ENCODE measurements around the gene SLC36A1.
A peak's percentile ranks its signal among the peaks of the same experiment; 100 is the strongest.

The SLC36A1 gene

DNA sequence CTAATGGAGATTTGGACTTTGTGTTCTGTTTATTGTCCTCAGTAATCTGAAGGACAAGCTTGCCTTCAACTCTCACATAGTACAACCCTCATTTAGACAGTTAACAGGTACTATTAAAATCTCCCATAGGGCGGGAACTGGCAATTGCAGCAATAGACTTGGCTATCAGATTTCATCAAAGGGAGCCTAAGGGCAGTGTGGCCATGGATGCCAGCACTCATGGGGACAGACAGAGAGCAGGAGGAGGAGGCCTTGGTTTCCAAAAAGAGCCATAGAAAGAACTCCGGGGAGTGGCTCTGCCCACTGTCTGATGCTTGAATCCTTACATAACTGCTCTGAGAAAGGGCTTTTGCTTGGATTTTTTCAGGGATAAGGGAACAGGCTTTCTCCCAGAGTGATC, 6.8 kb downstream of the SLC36A1 start:
- no peak for DNase-seq

DNA sequence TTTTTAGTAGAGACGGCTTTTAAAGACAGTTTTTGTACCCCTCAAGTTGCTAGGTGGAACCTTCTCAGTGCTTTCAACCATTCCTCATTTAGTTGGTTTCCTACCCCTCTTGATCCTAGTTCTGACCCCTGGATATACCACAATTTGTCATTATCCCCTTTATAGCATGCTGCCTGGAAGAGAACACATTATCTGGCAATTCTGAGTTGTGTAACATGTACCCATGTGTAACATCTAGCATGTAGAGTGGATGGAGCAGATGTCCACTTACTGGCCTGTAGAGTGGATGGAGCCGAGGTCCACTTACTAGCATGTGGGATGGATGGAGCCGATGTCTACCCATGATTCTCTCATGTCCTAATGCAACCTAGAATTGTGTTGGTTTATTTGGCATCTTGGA, 7.5 kb downstream of the SLC36A1 start:
- no peak for DNase-seq

DNA sequence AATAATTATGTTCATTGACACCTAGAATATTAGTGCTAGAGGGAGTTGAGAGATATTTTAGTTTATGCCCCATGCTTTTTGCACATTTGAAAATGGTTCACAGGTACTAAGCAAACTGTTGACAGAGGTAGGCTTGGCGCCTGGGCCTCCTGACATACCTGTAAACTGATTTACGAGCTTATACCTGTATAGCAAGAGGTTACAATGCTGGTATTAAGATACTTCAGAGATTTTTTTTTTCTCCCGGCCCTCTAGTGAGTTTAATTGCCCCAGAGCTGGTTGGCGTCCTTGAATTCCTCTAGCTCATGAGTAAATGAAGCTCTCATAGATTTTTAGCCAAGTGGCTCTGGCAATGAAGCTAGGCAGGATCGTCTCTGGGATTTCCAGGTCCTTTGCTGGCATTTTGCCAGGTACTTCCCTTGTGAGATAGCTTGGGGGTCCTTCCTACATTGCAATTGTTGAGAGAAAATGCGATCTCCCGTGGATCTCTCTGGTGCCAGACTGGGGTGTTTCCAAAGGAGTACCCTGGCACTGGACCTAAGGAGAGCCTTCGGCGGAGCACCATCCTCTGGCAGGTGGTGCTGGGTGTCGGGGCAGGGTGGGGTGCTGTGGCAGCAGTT, 9.0 kb downstream of the SLC36A1 start:
- DNase-seq: no peak

GRCh38 chr5:151458314-151458713, 10.9 kb downstream of the SLC36A1 start:
- no peak for DNase-seq

DNA sequence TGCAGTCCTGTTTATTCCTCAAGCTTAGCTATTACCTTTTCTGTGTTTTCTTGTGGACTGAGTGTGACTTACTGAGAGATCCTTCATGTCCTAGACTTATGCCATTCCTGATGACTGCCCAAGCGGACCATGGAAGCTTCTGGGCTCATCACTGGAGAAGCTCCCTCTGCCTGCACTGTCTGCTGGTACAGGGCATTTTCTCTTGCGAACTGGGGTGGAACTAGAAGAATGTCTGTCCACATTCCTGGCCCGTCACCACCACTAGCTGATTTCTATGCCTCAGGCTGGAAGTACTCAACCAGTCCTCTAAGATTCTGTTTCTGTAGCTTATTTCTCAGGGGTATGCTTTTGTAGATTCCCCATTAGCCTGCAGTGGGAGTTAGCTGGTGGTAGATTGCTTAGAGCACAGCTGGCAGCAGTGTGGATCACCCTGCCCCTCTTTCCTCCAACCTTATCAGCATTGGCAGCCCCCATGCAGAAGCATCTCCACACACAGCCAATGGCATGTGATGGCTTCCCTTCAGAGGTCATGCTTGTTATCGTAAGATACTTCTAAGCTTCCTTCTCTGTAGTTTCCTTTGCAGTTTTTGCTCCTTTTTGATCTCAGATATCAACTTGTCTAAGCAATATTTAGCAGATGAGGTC, 12.4 kb downstream of the SLC36A1 start:
- peak; percentile 83 for DNase-seq

GRCh38 chr5:151461312-151461711, 13.9 kb downstream of the SLC36A1 start:
- no peak for DNase-seq

GRCh38 chr5:151463137-151464029, 16.0 kb downstream of the SLC36A1 start:
- DNase-seq: peak; percentile 23

GRCh38 chr5:151464101-151464500, 16.7 kb downstream of the SLC36A1 start:
- peak; percentile 91 for DNase-seq

- DNase-seq: peak; percentile 98
Measured at GRCh38 chr5:151465476-151465875, 18.1 kb downstream of the SLC36A1 start.

- DNase-seq: no peak
Measured at GRCh38 chr5:151467576-151467975, 20.2 kb downstream of the SLC36A1 start.

GRCh38 chr5:151469386-151469785, 22.0 kb downstream of the SLC36A1 start:
- no peak for DNase-seq

- DNase-seq: no peak
Measured at GRCh38 chr5:151469992-151470391, 22.6 kb downstream of the SLC36A1 start.

- DNase-seq: no peak
Measured at GRCh38 chr5:151470439-151470838, 23.0 kb downstream of the SLC36A1 start.

GRCh38 chr5:151471276-151471675, 23.9 kb downstream of the SLC36A1 start:
- no peak for DNase-seq

- no peak for DNase-seq
Measured at GRCh38 chr5:151474799-151475198, 27.4 kb downstream of the SLC36A1 start.

- DNase-seq: no peak
Measured at GRCh38 chr5:151475388-151475787, 28.0 kb downstream of the SLC36A1 start.

DNA sequence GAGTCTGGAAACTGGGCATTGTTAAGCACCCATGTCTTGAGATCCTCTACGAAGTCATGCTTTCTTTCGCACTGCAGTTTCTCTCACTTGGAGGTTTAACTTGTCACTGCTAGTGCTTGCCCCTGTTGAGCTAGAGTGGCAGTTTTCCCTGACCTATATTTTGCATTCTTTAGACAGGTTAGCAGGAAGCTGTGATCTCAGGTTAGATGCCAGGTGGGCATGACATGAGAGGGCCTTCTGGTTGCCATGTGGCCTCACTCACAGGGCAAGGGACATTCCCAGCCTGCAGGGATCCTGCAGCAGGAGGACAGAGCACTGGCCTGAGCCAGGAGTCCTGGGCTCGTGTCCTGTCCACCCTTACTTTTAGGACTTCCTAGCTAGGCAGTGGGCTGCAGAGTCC, 28.6 kb downstream of the SLC36A1 start:
- no peak for DNase-seq

DNA sequence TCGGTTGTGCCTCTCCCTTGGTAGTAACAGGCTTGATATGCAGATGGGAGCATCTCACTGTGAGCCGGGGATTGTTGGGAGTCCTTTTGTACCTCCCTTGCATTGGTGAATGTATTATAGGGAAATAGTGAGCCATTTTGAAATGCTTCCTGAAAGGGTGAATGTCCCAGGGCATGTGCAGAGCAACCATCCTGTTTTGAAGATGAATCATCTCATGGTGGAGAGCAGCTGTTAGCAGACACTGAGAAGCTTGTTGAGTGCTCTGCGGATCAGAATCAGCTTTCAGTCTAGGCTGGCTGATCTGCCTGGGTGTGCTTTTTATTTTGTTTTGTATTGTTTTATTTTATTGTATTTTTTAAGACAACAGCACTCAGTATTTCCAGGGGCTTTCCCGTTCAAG, 29.7 kb downstream of the SLC36A1 start:
- no peak for DNase-seq

DNA sequence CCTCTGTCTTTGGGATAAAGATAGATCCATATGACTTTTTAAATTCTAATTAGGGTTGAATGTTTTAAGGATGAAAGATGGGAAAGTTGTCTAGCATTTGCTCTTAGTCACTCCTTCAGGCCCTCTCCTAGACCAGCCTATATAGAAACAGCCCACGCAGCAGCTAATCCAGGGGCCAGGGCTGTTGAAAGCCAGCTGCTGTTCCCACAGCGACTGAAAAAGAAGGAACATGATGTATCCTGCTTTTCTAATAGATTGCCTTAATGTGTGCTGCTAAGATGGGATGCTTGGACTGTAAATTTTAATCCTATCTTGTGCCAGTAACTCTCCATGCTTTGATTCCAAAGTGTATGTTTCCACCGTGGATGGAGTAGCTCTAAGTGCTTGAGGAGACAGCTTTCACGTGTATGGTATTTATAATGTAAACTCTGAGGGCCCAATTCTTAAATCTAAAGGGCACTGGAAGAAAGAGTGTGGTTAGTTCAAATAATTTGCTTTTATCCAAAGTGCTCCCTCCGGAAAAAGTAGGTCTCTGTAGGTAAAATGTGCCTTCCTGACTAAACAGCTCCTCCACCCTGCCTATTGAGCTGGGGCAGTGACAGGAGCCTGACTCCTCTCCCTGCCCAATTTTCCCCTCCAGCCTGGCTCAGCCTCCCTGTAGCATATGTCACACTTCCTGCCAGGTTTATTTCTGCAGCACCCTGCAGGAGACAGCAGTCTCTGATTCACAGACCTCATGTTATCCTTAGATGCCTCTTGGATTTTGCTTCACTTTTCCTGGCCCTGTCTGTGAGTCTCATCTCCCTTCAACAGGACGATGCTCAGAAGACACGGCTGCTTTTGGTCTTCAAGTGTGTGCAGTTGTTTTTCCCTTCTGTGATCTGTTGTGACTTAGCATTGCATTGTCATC, 33.2 kb downstream of the SLC36A1 start:
- DNase-seq: no peak

- DNase-seq: peak; percentile 45
Measured at GRCh38 chr5:151483176-151483575, 35.8 kb downstream of the SLC36A1 start.

GRCh38 chr5:151483647-151484046, 36.2 kb downstream of the SLC36A1 start:
- DNase-seq: no peak

- DNase-seq: no peak
Measured at GRCh38 chr5:151487544-151487943, 40.1 kb downstream of the SLC36A1 start.

GRCh38 chr5:151490627-151491026, 43.2 kb downstream of the SLC36A1 start:
- no peak for DNase-seq
